Ureter (tissue), 1 donor: ENCODE results near the gene LSM3. TPM values are rescaled to one million over a fixed set of nuclear protein-coding genes. Genes with fewer than 3 reads are reported as not detected.

Experiments
- DNase-seq: peaks from one replicate; pipeline ENCODE4 v3.0.0-alpha.2; 2020; ENCODE audit warnings: low spot score
- total RNA-seq: library from RNA; stranded (reverse); gene quantifications from one replicate; pipeline ENCODE4 v1.2.4, GENCODE V29; 2023
- donor health status: DM: yes; HTN: yes; CAD: no.

The LSM3 gene
- total RNA-seq, 1 donor from 2014 or later = 11.4 TPM

GRCh38 chr3:14240366-14240765 lies 61.7 kb downstream of the LSM3 start:
- no peak for DNase-seq

DNA sequence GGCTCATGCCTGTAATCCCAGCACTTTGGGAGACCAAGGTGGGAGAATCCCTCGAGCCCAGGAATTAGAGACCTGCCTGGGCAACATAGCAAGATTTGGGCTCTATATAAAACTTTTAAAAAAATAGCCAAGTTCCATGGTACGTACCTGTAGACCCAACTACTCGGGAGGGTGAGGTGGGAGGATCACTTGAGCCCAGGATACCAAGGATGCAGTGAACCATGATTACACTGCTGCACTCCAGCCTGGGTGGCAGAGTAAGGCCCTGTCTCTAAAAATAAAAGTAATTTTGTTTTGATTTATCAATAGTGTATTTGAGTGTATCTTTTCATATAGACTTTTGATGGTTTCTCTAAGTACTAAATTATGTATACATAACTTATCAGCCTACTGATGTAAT lies 63.1 kb downstream of the LSM3 start:
- DNase-seq = no peak

- DNase-seq = peak; percentile 14
Measured at GRCh38 chr3:14242490-14243311, 64.1 kb downstream of the LSM3 start.

DNA sequence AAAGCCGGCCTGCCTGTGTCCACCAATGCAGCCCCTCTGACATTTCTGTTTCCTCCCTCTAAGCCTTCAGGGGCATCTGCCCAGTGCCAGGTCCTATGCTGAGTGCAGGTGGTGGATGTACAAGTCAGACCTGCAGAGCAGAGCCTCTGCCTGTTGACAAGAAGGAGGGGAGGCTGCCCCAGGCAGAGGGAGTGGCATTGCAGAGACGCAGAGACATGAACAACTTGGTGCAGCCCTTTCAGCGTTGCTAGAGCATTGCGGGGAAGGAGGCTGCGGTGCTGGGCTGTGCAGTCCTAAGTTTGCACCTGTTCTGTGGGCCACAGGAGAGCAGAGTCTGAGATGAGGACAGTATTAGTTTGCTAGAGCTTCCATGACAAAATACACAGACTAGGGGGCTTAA lies 65.2 kb downstream of the LSM3 start:
- DNase-seq = peak; percentile 68

GRCh38 chr3:14244521-14245247 lies 66.1 kb downstream of the LSM3 start:
- peak; percentile 12 for DNase-seq

GRCh38 chr3:14245248-14245639 lies 66.6 kb downstream of the LSM3 start:
- no peak for DNase-seq

DNA sequence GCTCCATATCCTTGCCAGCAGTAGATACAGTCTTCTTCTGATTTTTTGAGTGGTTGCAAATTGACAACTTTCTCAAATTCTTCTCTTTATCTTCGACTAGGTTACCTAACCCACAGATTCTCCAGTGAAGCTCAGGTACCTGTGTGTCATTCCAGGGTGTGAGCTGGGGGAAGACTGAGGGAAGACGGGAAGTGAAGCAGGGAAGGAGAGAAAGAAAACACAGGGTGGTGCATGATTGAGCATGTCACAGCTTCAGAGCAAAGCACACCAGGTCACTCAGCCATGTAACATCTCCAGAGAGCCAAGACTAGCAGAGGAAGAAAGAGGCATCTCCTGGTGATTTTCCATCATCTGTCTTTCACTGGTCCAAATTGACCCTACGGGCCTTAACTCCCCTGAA lies 67.2 kb downstream of the LSM3 start:
- DNase-seq = no peak

- DNase-seq = no peak
Measured at GRCh38 chr3:14246414-14246813, 67.8 kb downstream of the LSM3 start.

DNA sequence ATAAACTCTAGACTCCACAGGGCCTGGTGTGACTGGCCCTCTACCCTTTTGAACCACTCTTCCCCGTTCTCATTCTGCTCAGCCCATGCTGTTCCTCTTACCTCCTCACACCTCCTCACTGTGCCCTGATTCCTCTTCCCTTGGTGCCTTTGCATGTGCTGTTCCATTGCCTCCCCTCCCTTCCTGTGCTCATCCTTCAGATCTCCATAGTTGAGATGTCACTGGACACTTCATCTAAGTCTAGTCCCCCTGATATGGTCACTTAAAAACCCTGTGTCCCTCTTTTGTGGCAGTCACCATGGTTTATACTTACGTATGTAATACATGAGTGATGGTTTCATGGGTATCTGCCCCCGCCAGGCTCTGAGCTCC lies 69.8 kb downstream of the LSM3 start:
- DNase-seq = no peak

GRCh38 chr3:14248849-14249523 lies 70.4 kb downstream of the LSM3 start:
- no peak for DNase-seq

Other genes with a start within 250 kb of the LSM3 start
- gene CHCHD4, start 53.9 kb upstream of the LSM3 start, total RNA-seq = 11.2 TPM
- 76.5 TPM for gene TMEM43, start 53.8 kb upstream of the LSM3 start, total RNA-seq
- gene XPC, start 216 bp upstream of the LSM3 start, total RNA-seq = 55.6 TPM
- gene SLC6A6, start 223.8 kb downstream of the LSM3 start, total RNA-seq = 19.4 TPM